Cerebellar cortex (tissue), 1 donor: ENCODE data around the gene SKA3.

Experiments used
- DNase-seq: peaks from one replicate; pipeline ENCODE4 v3.0.0-alpha.2; 2015; ENCODE audit warnings: low spot score

Gene SKA3

DNA sequence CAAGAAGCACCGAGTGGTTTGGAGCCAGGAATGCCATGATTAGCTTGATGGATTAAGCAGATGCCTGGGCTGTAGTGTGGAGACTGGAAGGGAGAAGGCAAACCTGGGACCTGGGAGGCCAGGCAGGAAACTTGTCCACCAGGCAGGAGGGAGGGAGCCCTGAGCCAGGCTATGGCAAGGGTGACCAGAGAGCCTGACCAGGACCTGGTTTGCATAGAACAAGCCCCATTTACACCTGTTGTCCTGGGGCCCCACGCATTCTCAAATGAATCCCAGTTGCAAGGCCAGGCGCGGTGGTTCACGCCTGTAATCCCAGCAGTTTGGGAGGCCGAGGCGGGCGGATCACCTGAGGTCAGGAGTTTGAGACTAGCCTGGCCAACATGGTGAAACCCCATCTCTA, 64.8 kb downstream of the SKA3 start:
- no peak for DNase-seq

DNA sequence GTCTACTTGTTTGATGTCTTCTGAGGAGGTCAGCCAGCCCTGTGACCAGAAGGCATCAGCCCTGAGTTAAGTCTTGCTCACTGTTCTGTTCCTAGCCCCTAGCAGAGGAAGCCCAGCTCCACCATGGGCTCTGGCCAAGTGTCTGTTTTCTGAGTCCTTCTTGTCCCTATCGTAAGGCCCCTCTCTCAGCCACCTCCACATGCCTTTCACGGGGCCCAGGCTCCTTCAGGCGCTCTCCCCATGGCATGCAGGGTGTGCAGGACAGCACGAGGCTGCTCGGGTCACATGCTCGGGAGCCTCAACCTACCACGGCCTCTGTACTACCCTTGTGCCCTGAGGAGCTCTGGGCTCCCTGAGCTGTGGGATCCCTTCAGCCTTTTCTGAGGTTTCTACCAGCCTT, 67.2 kb downstream of the SKA3 start:
- DNase-seq = no peak

DNA sequence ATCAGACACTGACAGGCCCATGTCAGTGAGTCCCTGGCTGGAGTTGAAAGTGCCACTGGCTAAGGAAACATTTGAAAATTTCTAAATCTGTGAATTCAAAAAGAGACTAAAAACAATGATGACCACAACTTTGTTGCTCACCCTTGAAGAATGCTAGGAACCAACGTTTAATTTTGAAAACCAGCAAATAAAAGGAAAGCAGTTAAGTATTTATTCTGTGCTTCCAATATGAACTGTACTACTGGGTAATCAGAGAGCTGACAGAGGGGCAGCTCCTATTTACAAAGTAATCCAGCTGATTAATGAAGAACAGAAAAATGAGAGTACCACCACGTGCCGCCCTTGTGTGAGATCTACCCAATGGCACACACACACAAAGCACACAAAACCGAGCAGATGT, 70.3 kb downstream of the SKA3 start:
- no peak for DNase-seq

DNA sequence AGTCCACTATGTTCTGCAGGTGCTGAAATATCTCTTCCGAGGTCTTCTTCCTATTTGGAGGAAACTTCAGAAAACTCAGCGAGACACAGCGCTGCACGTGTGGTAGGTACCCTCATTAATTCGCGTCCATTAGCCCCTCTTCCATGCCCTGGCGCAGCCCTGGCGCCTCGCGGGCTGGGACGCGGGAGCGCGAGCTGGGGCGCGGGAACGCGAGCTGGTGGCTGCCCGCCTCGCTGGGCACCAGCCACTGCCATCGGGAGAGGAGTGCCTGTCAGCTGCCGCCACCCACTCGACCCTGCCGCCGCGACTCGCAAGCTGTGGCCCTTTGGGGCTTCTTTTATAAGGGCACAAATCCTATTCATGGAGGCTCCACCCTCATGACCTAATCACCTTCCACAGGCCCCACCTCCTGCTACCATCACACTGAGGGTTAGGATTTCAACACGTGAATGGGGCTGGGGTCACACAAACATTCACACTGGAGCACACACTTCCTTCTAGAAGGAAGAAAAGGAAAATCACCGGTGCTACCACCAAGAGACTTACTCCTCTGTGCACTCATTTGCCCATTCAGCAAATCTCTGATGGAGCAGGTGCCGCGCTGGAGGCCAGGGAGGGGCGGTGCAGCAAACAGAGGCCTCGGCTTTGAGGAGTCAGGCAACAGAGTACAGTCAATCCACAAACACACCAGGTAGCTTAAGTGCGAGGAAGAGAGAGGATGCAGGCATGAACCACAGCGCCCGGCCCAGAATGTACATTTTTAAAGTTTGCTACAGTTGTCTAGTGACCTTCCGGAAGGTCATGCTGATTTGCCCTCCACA, 71.9 kb downstream of the SKA3 start:
- no peak for DNase-seq
